Activated B cell treated with CpG ODN at 0.5 μM for 24 hours (primary cell): ENCODE results near the gene CPLX3. TPM values are rescaled to one million over a fixed set of nuclear protein-coding genes. Genes with fewer than 3 reads are reported as not detected.

ENCODE experiments used
- ATAC-seq: fragments of 200-7000 bp; cut with Tn5 transposase; one replicate; pipeline ENCODE4 v1.10.0; 2021; ENCODE audit warnings: low read depth, mild to moderate bottlenecking, moderate library complexity
- CTCF ChIA-PET: fragments of 350-600 bp; sonication (Branson Sonifier 250); formaldehyde crosslinking; loops from one replicate; lab custom pipeline; 2021; ENCODE audit warnings: antibody characterized with exemption; lab: Charles Lee
- POLR2A ChIA-PET: fragments of 350-600 bp; sonication (Branson Sonifier 250); formaldehyde crosslinking; loops from one replicate; lab custom pipeline; 2021; ENCODE audit warnings: antibody characterized with exemption; lab: Charles Lee
- DNase-seq: peaks from one replicate; pipeline ENCODE4 v3.0.0; 2022
- H3K27ac Mint-ChIP-seq: one replicate; pipeline ENCODE4 v1.8.0; 2020; ENCODE audit warnings: mixed read lengths
- H3K27me3 Mint-ChIP-seq: one replicate; pipeline ENCODE4 v1.8.0; 2021; ENCODE audit warnings: mixed read lengths
- H3K36me3 Mint-ChIP-seq: one replicate; pipeline ENCODE4 v1.8.0; 2021; ENCODE audit warnings: low read depth, mixed read lengths
- H3K4me1 Mint-ChIP-seq: one replicate; pipeline ENCODE4 v1.8.0; 2021; ENCODE audit warnings: mixed read lengths
- H3K4me3 Mint-ChIP-seq: one replicate; pipeline ENCODE4 v1.8.0; 2020; ENCODE audit warnings: mild to moderate bottlenecking, mixed read lengths
- H3K9me3 Mint-ChIP-seq: one replicate; pipeline ENCODE4 v1.8.0; 2020; ENCODE audit warnings: mixed read lengths
- intact Hi-C: fragments of 100-400 bp; cut with micrococcal nuclease; formaldehyde crosslinking; loops from one replicate; pipeline ENCODE4 v1.15.1; 2024
- total RNA-seq: library from RNA; stranded (reverse); gene quantifications from 2 replicates; pipeline ENCODE4 v1.2.3, GENCODE V29; 2022
- TF ChIP-seq, protein P1 (sequence below): fragments of 200-600 bp; IDR thresholded peaks from one replicate; pipeline ENCODE4 v1.8.0; 2022; ENCODE audit warnings: antibody characterized with exemption, mild to moderate bottlenecking

CPLX3 gene
- total RNA-seq, 1 donor from 2014 or later, result 0.22 TPM

DNA sequence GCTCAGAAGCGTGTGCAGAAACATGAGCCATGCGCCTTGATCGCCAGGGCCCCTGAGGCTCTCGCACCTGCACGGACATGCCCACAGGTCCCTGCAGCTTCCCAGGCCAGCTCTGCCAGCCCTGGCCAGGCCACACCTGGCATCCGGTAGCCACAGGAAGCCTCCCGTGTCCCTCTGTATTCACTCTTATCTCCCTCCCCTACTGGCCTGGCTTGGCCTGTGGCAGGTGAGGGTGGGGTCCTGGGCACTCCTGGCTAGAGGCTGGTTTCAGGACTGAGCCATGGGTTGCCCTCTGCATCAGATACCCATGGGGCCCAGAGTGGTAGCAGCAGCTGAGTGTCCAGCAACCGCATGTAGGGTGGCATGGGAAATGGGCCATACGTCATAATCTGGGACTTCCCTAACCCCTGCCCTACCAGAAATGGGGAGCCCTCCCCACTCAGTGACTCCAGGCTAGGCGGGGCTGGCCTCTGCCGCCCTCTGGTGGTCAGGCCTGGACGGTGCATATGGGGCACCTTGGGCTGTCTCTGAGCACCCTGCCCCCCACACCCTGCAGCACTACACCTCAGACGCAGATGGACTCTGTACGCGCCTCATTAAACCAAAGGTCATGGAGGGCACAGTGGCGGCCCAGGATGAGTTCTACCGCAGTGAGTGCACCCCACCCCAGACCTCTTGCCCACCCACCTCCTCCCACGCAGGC, 26.4 kb upstream of the CPLX3 start:
- Mint-ChIP-seq H3K9me3 (no peaks in the 10 kb centered on the region), H3K27me3 (no peaks in the 10 kb centered on the region), H3K4me1 (peaks cover 64% of the 10 kb centered on the region), H3K27ac (peak overlapping the region; percentile 89), H3K4me3 (peak overlapping the region; percentile 41), H3K36me3 (peaks cover 86% of the 10 kb centered on the region)
- TF ChIP-seq, protein P1, sequence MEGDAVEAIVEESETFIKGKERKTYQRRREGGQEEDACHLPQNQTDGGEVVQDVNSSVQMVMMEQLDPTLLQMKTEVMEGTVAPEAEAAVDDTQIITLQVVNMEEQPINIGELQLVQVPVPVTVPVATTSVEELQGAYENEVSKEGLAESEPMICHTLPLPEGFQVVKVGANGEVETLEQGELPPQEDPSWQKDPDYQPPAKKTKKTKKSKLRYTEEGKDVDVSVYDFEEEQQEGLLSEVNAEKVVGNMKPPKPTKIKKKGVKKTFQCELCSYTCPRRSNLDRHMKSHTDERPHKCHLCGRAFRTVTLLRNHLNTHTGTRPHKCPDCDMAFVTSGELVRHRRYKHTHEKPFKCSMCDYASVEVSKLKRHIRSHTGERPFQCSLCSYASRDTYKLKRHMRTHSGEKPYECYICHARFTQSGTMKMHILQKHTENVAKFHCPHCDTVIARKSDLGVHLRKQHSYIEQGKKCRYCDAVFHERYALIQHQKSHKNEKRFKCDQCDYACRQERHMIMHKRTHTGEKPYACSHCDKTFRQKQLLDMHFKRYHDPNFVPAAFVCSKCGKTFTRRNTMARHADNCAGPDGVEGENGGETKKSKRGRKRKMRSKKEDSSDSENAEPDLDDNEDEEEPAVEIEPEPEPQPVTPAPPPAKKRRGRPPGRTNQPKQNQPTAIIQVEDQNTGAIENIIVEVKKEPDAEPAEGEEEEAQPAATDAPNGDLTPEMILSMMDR, result peak; percentile 67
- intact Hi-C loops, result loop anchor here (1.0 to 2.0 kb wide), 6 partner anchors 12 to 165 kb away; partner anchors contain the start of gene ULK3
- ChIA-PET POLR2A (interaction anchor here (0.9 to 32.5 kb wide), 10 partner anchors 20 to 415 kb away, joined by 3 to 2569 read pairs (median 4); partner anchors contain the start of genes ARID3B, COX5A, CSK and CYP1A1), CTCF (interaction anchor here (0.8 to 26.2 kb wide), 12 partner anchors 11 to 373 kb away, joined by 3 to 1146 read pairs (median 6); partner anchors contain the start of gene CSK)
- DNase-seq (peak; percentile 88), ATAC-seq (peak; percentile 89)

DNA sequence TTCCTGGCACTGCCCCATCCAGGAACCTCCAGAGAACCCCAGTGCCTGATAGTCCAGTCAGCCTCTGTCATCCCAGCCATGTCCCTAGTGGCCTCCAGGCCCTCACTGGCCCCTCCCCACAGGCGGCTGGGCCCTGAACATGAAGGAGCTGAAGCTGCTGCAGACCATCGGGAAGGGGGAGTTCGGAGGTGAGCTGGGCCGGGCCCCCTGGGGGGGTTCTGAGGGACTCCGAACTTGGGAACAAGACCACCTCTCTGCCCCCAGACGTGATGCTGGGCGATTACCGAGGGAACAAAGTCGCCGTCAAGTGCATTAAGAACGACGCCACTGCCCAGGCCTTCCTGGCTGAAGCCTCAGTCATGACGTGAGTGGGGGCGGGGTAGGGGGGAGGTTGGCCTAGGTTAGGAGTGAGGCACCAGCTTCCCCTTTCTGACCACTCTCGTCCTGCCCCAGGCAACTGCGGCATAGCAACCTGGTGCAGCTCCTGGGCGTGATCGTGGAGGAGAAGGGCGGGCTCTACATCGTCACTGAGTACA, 25.8 kb upstream of the CPLX3 start:
- Mint-ChIP-seq H3K4me1 (peaks cover 58% of the 10 kb centered on the region), H3K27me3 (no peaks in the 10 kb centered on the region), H3K36me3 (peaks cover 84% of the 10 kb centered on the region), H3K9me3 (no peaks in the 10 kb centered on the region), H3K27ac (no peak overlapping the region), H3K4me3 (no peak overlapping the region)
- DNase-seq (no peak), ATAC-seq (no peak)
- intact Hi-C loops, result loop anchor here (1.0 to 2.0 kb wide), 6 partner anchors 12 to 165 kb away; partner anchors contain the start of gene ULK3
- TF ChIP-seq, protein P1, result peak; percentile 9
- ChIA-PET POLR2A (interaction anchor here (1.2 to 32.5 kb wide), 5 partner anchors 19 to 260 kb away, joined by 3 to 2569 read pairs (median 6); partner anchors contain the start of genes ARID3B, CSK and ULK3), CTCF (interaction anchor here (0.8 to 26.2 kb wide), 7 partner anchors 12 to 187 kb away, joined by 3 to 1146 read pairs (median 9); partner anchors contain the start of gene CSK)

DNA sequence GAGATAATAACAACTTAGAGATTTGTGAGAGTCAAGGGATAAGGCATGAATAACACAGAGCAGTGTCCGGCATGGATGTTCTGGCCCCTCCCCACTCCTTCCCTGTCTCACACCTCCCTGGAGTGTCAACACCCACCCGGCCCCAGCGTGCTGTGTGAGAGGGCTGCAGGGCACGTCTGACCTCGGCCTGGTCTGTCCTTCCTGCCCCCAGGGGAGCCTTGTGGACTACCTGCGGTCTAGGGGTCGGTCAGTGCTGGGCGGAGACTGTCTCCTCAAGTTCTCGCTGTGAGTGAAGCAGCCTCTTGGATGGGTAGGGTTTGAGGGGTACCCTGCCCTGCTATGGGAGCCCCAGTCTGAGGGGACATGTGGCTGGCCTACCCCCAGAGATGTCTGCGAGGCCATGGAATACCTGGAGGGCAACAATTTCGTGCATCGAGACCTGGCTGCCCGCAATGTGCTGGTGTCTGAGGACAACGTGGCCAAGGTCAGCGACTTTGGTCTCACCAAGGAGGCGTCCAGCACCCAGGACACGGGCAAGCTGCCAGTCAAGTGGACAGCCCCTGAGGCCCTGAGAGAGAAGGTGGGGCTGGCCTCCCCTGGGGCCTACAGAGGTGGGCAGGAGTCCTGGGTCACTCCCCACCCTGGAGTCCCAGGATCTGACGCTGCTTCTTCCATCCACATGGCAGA, 25.0 kb upstream of the CPLX3 start:
- Mint-ChIP-seq H3K36me3 (peaks cover 78% of the 10 kb centered on the region), H3K4me1 (peaks cover 51% of the 10 kb centered on the region)
- intact Hi-C loops, result loop anchor here (2.0 kb wide), 2 partner anchors 33 to 41 kb away; partner anchors contain the start of gene ULK3

DNA sequence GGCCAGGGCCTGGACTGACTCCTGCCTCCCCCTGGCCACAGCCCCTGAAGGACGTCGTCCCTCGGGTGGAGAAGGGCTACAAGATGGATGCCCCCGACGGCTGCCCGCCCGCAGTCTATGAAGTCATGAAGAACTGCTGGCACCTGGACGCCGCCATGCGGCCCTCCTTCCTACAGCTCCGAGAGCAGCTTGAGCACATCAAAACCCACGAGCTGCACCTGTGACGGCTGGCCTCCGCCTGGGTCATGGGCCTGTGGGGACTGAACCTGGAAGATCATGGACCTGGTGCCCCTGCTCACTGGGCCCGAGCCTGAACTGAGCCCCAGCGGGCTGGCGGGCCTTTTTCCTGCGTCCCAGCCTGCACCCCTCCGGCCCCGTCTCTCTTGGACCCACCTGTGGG, 24.1 kb upstream of the CPLX3 start:
- no peaks in the 10 kb centered on the region for H3K9me3 Mint-ChIP-seq
- peaks cover 75% of the 10 kb centered on the region for H3K36me3 Mint-ChIP-seq
- no peaks in the 10 kb centered on the region for H3K27me3 Mint-ChIP-seq
- TF ChIP-seq, protein P1, result no peak
- H3K27ac Mint-ChIP-seq, result no peak overlapping the region
- ATAC-seq, result no peak
- ChIA-PET POLR2A (interaction anchor here (32.5 kb wide), 1 partner anchor 23 kb away, joined by 2569 read pairs; the partner anchor contains the start of gene CSK), CTCF (interaction anchor here (0.8 to 26.2 kb wide), 2 partner anchors 8 to 26 kb away, joined by 3 to 1146 read pairs; partner anchors contain the start of gene CSK)
- DNase-seq, result no peak
- H3K4me3 Mint-ChIP-seq, result no peak overlapping the region
- H3K4me1 Mint-ChIP-seq, result peaks cover 47% of the 10 kb centered on the region
- intact Hi-C loops, result no loop called here

More for the DNA sequence above, 25.0 kb upstream of the CPLX3 start:
- ATAC-seq (no peak), DNase-seq (no peak)
- ChIA-PET POLR2A (interaction anchor here (32.5 kb wide), 1 partner anchor 22 kb away, joined by 2569 read pairs; the partner anchor contains the start of gene CSK), CTCF (interaction anchor here (2.2 to 26.2 kb wide), 3 partner anchors 13 to 100 kb away, joined by 9 to 1146 read pairs (median 134); partner anchors contain the start of gene CSK)
- TF ChIP-seq, protein P1, result no peak
- Mint-ChIP-seq H3K4me3 (no peak overlapping the region), H3K9me3 (no peaks in the 10 kb centered on the region), H3K27me3 (no peaks in the 10 kb centered on the region), H3K27ac (peak overlapping the region; percentile 12)
